ENCODE measurements around the gene RBBP8NL.

Gene RBBP8NL

DNA sequence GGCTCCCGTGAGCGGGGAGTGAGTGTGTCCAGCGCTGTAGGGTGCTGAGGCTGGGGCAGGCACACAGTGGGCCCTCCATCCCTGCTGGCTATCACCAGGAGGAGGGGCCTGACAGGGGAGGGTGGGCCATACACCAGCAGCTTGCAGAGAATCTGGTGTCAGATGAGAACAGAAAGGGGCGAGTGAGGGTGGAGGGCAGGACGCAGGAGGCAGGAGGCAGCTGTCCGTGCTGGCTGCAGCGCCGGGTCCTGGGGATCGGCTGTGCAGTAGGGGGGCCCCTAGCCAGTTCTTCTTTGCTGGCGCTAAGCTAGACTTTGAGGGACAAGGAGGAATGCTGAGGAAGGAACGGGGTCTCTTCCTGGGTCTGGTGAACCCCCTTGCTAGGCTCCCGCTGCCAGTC lies 18.7 kb downstream of the RBBP8NL start:
- DNase-seq (ENCODE audit: low spot score) = no peak
- TF ChIP-seq CTCF (IDR thresholded peaks at IDR 0.05; ENCODE audit: borderline replicate concordance, control extremely low read depth, extremely low read depth, insufficient read depth, missing control alignments) = no peak
- in situ Hi-C loops (cut with MboI; ENCODE audit: low sequenced_read_pairs, unreplicated experiment) = no loop called here

- in situ Hi-C loops (cut with MboI; ENCODE audit: low sequenced_read_pairs, unreplicated experiment) = no loop called here
- no peak for TF ChIP-seq CTCF (IDR thresholded peaks at IDR 0.05; ENCODE audit: borderline replicate concordance, control extremely low read depth, extremely low read depth, insufficient read depth, missing control alignments)
- DNase-seq (ENCODE audit: low spot score) = no peak
Observed at GRCh38 chr20:62408055-62408454, 19.3 kb downstream of the RBBP8NL start.

DNA sequence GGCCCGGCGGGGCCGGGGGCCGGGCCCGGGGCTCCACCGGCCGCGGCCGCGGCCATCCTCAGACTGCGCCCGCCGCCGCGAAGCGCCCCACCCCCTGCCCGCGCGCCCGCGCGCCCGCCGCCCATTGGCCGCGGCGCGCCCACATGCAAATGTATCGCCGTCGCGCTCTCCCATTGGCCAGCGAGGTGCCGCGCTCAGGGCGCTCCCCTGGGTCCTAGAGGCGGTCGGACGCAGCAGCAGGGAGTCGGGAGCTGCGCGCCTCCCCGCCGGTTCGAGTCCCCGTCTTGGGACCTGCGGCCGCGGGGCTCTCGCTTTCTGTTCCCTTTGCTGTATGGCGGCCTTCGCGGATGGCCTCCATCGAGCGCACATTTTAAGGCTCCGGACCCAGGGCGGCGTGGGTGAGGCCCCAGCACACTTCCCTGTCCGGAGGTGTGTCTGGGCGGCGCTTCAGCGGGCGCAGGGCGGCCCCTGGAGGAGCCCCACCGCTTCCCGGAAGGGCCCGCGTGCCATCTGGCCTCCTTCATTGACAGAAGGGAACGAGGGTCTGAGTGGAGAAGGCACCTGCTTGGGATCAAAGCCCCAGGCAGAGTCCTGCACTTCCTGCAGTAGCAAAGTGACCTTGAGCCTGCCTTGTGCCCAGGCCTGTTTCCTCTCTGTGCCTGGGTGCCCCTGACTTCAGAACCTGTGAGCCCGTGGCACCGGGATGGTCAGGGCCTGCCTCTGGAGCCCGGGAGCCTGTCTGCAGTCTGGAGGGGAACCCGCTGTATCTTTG lies 19.9 kb downstream of the RBBP8NL start, which contains the start of gene CABLES2:
TSS of gene CABLES2 (minus strand) at position 65 of the 772 bp plus-strand sequence. CDS start at position 56, 9 bp downstream.
- TF ChIP-seq CTCF (IDR thresholded peaks at IDR 0.05; ENCODE audit: borderline replicate concordance, control extremely low read depth, extremely low read depth, insufficient read depth, missing control alignments) = peak; percentile 8
- DNase-seq (ENCODE audit: low spot score) = peak; percentile 98
- in situ Hi-C loops (cut with MboI; ENCODE audit: low sequenced_read_pairs, unreplicated experiment) = no loop called here

DNA sequence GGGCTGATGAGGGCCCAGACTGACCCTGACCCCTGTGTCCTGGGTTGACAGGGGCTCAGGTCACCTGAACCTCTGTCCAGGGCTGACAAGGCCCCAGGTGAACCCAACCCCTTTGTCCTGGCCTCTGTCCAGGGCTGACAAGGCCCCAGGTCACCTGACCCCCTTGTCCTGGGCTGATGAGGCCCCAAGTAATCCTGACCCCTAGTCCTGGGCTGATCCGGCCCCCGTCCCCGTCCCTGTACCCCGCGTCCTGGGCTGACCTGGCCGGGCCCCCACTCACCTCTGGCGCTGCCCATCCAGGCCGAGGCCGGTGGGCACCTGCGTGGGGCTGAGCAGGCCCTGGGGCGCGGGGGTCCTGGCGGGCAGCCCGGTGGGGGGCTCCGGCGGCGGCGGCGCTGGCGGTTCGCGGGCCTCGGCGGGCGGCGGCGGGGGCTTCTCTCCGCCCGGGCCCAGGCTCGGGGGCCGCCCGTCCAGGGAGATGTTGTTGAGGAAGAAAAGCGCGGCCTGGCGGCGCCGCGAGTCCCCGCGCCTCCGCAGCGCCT lies 20.6 kb downstream of the RBBP8NL start:
- in situ Hi-C loops (cut with MboI; ENCODE audit: low sequenced_read_pairs, unreplicated experiment) = no loop called here
- no peak for TF ChIP-seq CTCF (IDR thresholded peaks at IDR 0.05; ENCODE audit: borderline replicate concordance, control extremely low read depth, extremely low read depth, insufficient read depth, missing control alignments)
- DNase-seq (ENCODE audit: low spot score) = no peak

- no peak for TF ChIP-seq CTCF (IDR thresholded peaks at IDR 0.05; ENCODE audit: borderline replicate concordance, control extremely low read depth, extremely low read depth, insufficient read depth, missing control alignments)
- in situ Hi-C loops (cut with MboI; ENCODE audit: low sequenced_read_pairs, unreplicated experiment) = no loop called here
- no peak for DNase-seq (ENCODE audit: low spot score)
Observed at GRCh38 chr20:62405981-62406513, 21.3 kb downstream of the RBBP8NL start.

- in situ Hi-C loops (cut with MboI; ENCODE audit: low sequenced_read_pairs, unreplicated experiment) = no loop called here
- peak; percentile 17 for TF ChIP-seq CTCF (IDR thresholded peaks at IDR 0.05; ENCODE audit: borderline replicate concordance, control extremely low read depth, extremely low read depth, insufficient read depth, missing control alignments)
- no peak for DNase-seq (ENCODE audit: low spot score)
Observed at GRCh38 chr20:62405108-62405980, 22.0 kb downstream of the RBBP8NL start.
